ENCODE data around the gene RPS6KA3.

DNA sequence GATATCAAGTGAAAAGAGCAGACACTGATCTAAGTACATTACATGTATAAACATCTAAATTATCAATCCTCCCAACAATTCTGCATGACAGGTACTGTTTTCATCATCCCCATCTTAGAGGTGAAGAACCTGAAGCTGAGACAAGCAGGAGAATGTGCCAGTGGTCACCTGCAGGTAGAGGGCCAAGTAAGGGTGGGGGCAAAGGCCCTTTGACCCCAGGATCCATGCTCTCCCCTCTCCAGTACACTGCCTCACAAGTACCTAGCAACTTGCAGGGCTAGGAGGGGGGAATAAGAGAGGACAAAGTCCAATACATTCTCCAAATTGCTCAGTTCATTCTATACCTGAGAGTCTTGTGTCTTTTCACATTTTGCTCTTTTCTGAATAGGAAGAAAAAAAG, 141.7 kb downstream of the RPS6KA3 start:
- TF ChIP-seq, protein P1, sequence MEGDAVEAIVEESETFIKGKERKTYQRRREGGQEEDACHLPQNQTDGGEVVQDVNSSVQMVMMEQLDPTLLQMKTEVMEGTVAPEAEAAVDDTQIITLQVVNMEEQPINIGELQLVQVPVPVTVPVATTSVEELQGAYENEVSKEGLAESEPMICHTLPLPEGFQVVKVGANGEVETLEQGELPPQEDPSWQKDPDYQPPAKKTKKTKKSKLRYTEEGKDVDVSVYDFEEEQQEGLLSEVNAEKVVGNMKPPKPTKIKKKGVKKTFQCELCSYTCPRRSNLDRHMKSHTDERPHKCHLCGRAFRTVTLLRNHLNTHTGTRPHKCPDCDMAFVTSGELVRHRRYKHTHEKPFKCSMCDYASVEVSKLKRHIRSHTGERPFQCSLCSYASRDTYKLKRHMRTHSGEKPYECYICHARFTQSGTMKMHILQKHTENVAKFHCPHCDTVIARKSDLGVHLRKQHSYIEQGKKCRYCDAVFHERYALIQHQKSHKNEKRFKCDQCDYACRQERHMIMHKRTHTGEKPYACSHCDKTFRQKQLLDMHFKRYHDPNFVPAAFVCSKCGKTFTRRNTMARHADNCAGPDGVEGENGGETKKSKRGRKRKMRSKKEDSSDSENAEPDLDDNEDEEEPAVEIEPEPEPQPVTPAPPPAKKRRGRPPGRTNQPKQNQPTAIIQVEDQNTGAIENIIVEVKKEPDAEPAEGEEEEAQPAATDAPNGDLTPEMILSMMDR (IDR thresholded peaks at IDR 0.05) = no peak
- no peak for TF ChIP-seq POLR2AphosphoS5 (IDR thresholded peaks at IDR 0.05; ENCODE audit: insufficient read depth in 1 of 2, low read depth in 1 of 2)
